Activated CD8-positive, alpha-beta T cell treated with anti-CD3 and anti-CD28 coated beads for 36 hours (primary cell): ENCODE data around the gene RELN. TPM values are rescaled to one million over a fixed set of nuclear protein-coding genes. Genes with fewer than 3 reads are reported as not detected.

Source experiments
- ATAC-seq: fragments of 200-7000 bp; cut with Tn5 transposase; one replicate; pipeline ENCODE4 v1.10.0; 2021; ENCODE audit warnings: mild to moderate bottlenecking, moderate library complexity
- CTCF ChIA-PET: fragments of 350-600 bp; sonication (Branson Sonifier 250); formaldehyde crosslinking; loops from one replicate; lab custom pipeline; 2021; ENCODE audit warnings: antibody characterized with exemption; lab: Charles Lee
- POLR2A ChIA-PET: fragments of 350-600 bp; sonication (Branson Sonifier 250); formaldehyde crosslinking; loops from one replicate; lab custom pipeline; 2021; ENCODE audit warnings: antibody characterized with exemption; lab: Charles Lee
- DNase-seq: peaks from one replicate; pipeline ENCODE4 v3.0.0-alpha.2; 2020
- H3K27ac Mint-ChIP-seq: one replicate; pipeline ENCODE4 v1.8.0; 2021; ENCODE audit warnings: mild to moderate bottlenecking, mixed read lengths
- H3K27me3 Mint-ChIP-seq: one replicate; pipeline ENCODE4 v1.8.0; 2021; ENCODE audit warnings: mixed read lengths
- H3K36me3 Mint-ChIP-seq: one replicate; pipeline ENCODE4 v1.8.0; 2021; ENCODE audit warnings: low read depth, mixed read lengths
- H3K4me1 Mint-ChIP-seq: one replicate; pipeline ENCODE4 v1.8.0; 2021; ENCODE audit warnings: low read depth, mixed read lengths
- H3K4me3 Mint-ChIP-seq: one replicate; pipeline ENCODE4 v1.8.0; 2021; ENCODE audit warnings: mild to moderate bottlenecking, moderate library complexity, mixed read lengths
- H3K9me3 Mint-ChIP-seq: one replicate; pipeline ENCODE4 v1.8.0; 2021; ENCODE audit warnings: mixed read lengths
- CTCF ChIP-seq: fragments of 200-600 bp; IDR thresholded peaks from one replicate; pipeline ENCODE4 v1.8.0; 2022; ENCODE audit warnings: antibody characterized with exemption, mild to moderate bottlenecking
- intact Hi-C: fragments of 100-400 bp; cut with micrococcal nuclease; formaldehyde crosslinking; loops from one replicate; pipeline ENCODE4 v1.10.0; 2022
- total RNA-seq, 2 experiments: library from RNA; stranded (reverse); gene quantifications; one replicate each; pipeline ENCODE4 v1.2.3, GENCODE V29; 2021

Gene RELN
- total RNA-seq, 2 experiments from 2014 or later = not detected

GRCh38 chr7:103560136-103560535 is 429.3 kb downstream of the RELN start:
- no peak for DNase-seq
- ATAC-seq = no peak
- CTCF ChIA-PET = interaction anchor here (1.5 kb wide), 1 partner anchor 14 kb away, joined by 3 read pairs; no protein-coding TSS in a partner anchor
- H3K4me3 Mint-ChIP-seq = no peak overlapping the region
- H3K4me1 Mint-ChIP-seq = no peaks in the 10 kb centered on the region
- no peaks in the 10 kb centered on the region for H3K9me3 Mint-ChIP-seq
- H3K27ac Mint-ChIP-seq = no peak overlapping the region
- POLR2A ChIA-PET = no interaction called here
- TF ChIP-seq CTCF = no peak
- no peaks in the 10 kb centered on the region for H3K36me3 Mint-ChIP-seq
- intact Hi-C loops = no loop called here
- peaks cover 5% of the 10 kb centered on the region for H3K27me3 Mint-ChIP-seq

DNA sequence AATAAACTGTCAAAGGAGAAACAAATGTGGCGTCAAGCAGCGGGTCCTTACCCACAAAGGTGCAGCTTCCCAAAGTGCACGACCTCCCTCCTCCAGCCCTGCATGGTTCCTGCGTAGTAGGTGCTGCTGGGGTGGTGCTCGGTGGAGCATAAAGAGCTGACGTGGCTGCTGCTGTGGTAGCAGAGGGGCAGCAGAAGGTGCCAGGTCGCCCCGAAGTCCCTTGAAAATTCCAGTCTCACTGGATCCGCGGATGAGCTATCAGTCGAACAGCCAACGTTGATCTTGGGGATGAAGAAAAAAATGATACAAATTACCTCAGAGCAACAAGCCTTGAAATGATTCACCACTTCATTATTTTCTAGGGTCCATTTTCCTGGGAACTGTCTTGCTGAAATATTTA is 438.4 kb downstream of the RELN start:
- no peak for ATAC-seq
- Mint-ChIP-seq H3K9me3 (no peaks in the 10 kb centered on the region), H3K36me3 (no peaks in the 10 kb centered on the region), H3K27ac (no peak overlapping the region), H3K27me3 (peaks cover 15% of the 10 kb centered on the region), H3K4me1 (no peaks in the 10 kb centered on the region), H3K4me3 (no peak overlapping the region)
- ChIA-PET POLR2A (no interaction called here), CTCF (no interaction called here)
- intact Hi-C loops = no loop called here
- DNase-seq = no peak
- TF ChIP-seq CTCF = no peak

GRCh38 chr7:103549786-103550185 is 439.7 kb downstream of the RELN start:
- no peak for DNase-seq

DNA sequence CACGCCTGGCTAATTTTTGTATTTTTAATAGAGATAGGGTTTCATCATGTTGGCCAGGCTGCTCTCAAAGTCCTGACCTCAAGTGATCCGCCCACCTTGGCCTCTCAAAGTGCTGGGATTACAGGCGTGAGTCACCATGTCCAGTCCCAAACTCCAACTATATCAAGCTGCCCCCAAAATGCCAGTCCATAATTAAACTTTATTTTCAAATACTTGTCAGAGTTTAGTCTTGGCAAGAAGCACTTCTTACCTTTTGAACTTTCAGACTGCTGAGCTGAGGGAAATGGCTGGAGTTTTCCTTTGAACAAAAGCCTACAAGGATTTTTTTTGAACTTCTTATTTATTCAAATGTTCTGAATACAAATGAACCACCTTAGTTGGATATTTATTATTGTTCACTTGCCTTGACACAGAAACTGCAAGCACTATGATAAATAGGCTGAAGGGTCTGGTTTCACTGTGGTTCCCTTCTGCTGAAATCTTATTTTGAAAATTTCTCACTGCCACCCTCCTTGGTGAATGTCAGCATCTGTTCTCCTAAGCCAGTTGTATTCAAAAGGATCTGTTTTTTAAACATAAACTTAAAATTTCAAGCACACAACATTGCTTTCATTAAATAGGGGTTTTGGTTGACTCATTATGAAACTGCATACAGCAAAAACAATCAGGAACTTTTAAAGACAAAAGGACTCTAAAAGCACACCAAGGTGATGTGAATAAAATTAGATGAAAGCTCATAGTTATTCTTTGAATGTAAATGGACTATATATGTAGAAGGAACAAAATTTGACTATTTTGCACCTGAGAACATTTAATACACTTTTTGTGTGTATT is 441.8 kb downstream of the RELN start:
- Mint-ChIP-seq H3K27ac (no peak overlapping the region), H3K4me3 (no peak overlapping the region), H3K9me3 (no peaks in the 10 kb centered on the region), H3K4me1 (no peaks in the 10 kb centered on the region), H3K27me3 (peaks cover 15% of the 10 kb centered on the region), H3K36me3 (no peaks in the 10 kb centered on the region)
- POLR2A ChIA-PET = no interaction called here
- no peak for DNase-seq
- CTCF ChIA-PET = no interaction called here
- intact Hi-C loops = no loop called here
- TF ChIP-seq CTCF = no peak
- ATAC-seq = no peak

More at GRCh38 chr7:103549786-103550185, 439.7 kb downstream of the RELN start:
- TF ChIP-seq CTCF = no peak
- intact Hi-C loops = no loop called here
- no peak overlapping the region for H3K4me3 Mint-ChIP-seq
- H3K9me3 Mint-ChIP-seq = no peaks in the 10 kb centered on the region
- ChIA-PET POLR2A (no interaction called here), CTCF (no interaction called here)
- H3K27me3 Mint-ChIP-seq = peaks cover 17% of the 10 kb centered on the region
- H3K36me3 Mint-ChIP-seq = no peaks in the 10 kb centered on the region
- no peak for ATAC-seq
- no peaks in the 10 kb centered on the region for H3K4me1 Mint-ChIP-seq
- no peak overlapping the region for H3K27ac Mint-ChIP-seq

DNA sequence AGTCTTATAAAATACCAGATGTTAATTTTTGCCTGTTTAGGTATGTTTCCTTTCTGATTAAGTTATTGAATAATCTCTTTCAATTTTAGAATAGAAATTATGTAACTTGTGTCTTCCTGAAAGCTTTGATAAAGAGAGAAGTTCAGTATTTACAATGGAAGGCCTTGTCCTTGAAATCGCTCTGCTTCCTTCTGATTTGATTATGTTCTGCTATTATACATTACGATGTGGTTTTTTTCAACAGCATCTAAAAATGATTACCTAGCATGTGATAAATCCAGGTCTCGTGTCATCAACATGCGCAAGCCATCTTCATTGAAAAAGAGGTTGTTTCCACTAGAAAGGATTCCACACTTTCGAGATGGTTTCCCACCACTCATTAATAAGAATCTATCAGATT is 447.0 kb downstream of the RELN start:
- Mint-ChIP-seq H3K36me3 (no peaks in the 10 kb centered on the region), H3K4me1 (no peaks in the 10 kb centered on the region), H3K9me3 (no peaks in the 10 kb centered on the region), H3K4me3 (no peak overlapping the region), H3K27ac (no peak overlapping the region), H3K27me3 (peaks cover 7% of the 10 kb centered on the region)
- intact Hi-C loops = no loop called here
- POLR2A ChIA-PET = interaction anchor here (0.6 kb wide), 1 partner anchor 245 kb away, joined by 3 read pairs; the partner anchor contains the start of gene PMPCB
- ATAC-seq (no peak), DNase-seq (no peak)
- CTCF ChIA-PET = no interaction called here
- no peak for TF ChIP-seq CTCF
